HepG2 (cell line): ENCODE results near the gene C16orf86. TPM values are rescaled to one million over a fixed set of nuclear protein-coding genes. Genes with fewer than 3 reads are reported as not detected.

ENCODE experiments used
- CAMTA2 ChIP-seq: sonication (generic); formaldehyde crosslinking; IDR thresholded peaks from 2 replicates; pipeline ENCODE4 v1.4.0; 2020; ENCODE audit warnings: mild to moderate bottlenecking, missing genetic modification reagents, borderline replicate concordance
- DR1 ChIP-seq: sonication (generic); formaldehyde crosslinking; IDR thresholded peaks from 2 replicates; pipeline ENCODE4 v1.8.0; 2021; ENCODE audit warnings: mild to moderate bottlenecking, missing genetic modification reagents, inconsistent platforms
- GLI4 ChIP-seq: sonication (generic); formaldehyde crosslinking; IDR thresholded peaks from 2 replicates; pipeline ENCODE4 v1.5.1; 2020; ENCODE audit warnings: missing genetic modification reagents, mild to moderate bottlenecking, moderate library complexity, borderline replicate concordance
- HDAC1 ChIP-seq: sonication (generic); formaldehyde crosslinking; IDR thresholded peaks from 2 replicates; pipeline ENCODE4 v1.5.1; 2020; ENCODE audit warnings: mild to moderate bottlenecking, missing genetic modification reagents
- RBM22 ChIP-seq: fragments of 200-400 bp; formaldehyde crosslinking; optimal IDR thresholded peaks from 2 replicates; pipeline ENCODE3; 2017; ENCODE audit warnings: mild to moderate bottlenecking, low read length, moderate library complexity
- SP4 ChIP-seq: sonication (generic); formaldehyde crosslinking; IDR thresholded peaks from 2 replicates; pipeline ENCODE4 v1.8.1; 2023; ENCODE audit warnings: mild to moderate bottlenecking, missing genetic modification reagents
- ZFP36L1 ChIP-seq: sonication (generic); formaldehyde crosslinking; IDR thresholded peaks from 2 replicates; pipeline ENCODE4 v1.8.0; 2022; ENCODE audit warnings: mild to moderate bottlenecking, missing genetic modification reagents, moderate library complexity
- ZMYM3 ChIP-seq: sonication (generic); formaldehyde crosslinking; IDR thresholded peaks from 2 replicates; pipeline ENCODE4 v1.5.1; 2020; ENCODE audit warnings: mild to moderate bottlenecking, missing genetic modification reagents
- ZNF207 ChIP-seq: fragments of 450-650 bp; IDR thresholded peaks from 2 replicates; pipeline ENCODE4 v1.6.1; 2016; ENCODE audit warnings: antibody characterized with exemption, borderline replicate concordance
- ZNF296 ChIP-seq: sonication (generic); formaldehyde crosslinking; conservative IDR thresholded peaks from 2 replicates; pipeline ENCODE4 v1.5.0; 2020; ENCODE audit warnings: mild to moderate bottlenecking, missing genetic modification reagents
- ZNF354B ChIP-seq: sonication (generic); formaldehyde crosslinking; IDR thresholded peaks from 2 replicates; pipeline ENCODE4 v1.8.0; 2022; ENCODE audit warnings: mild to moderate bottlenecking, missing genetic modification reagents
- ZNF367 ChIP-seq: sonication (generic); formaldehyde crosslinking; IDR thresholded peaks from 2 replicates; pipeline ENCODE4 v1.4.0; 2020; ENCODE audit warnings: missing genetic modification reagents, borderline replicate concordance
- ZNF446 ChIP-seq: sonication (generic); formaldehyde crosslinking; IDR thresholded peaks from 2 replicates; pipeline ENCODE4 v1.5.0; 2020; ENCODE audit warnings: mild to moderate bottlenecking, missing genetic modification reagents
- ZSCAN31 ChIP-seq: sonication (generic); formaldehyde crosslinking; IDR thresholded peaks from 2 replicates; pipeline ENCODE4 v1.5.0; 2020; ENCODE audit warnings: low read depth, mild to moderate bottlenecking, missing genetic modification reagents
- polyA plus RNA-seq, 8 experiments: library from polyadenylated mRNA; depleted of rRNA in 3 of 8; stranded (reverse) in 7 of 8; unstranded in 1 of 8; fragments of >200 nt; fragmentation: Illumina TruSeq in 4 of 8; extraction: Trizol in 4 of 8; gene quantifications; 2 replicates each; pipeline versions ENCODE4 v1.2.1 to v1.2.3, GENCODE V29; 2011 to 2016; ENCODE audit warnings: low read depth in 4 of 8, missing spikeins in 1 of 8, mixed read lengths in 1 of 8; ENCODE audit not compliant: insufficient read depth in 1 of 8
- total RNA-seq, 5 experiments: library from RNA; depleted of rRNA; stranded (reverse); fragments of >200 nt; fragmentation: Illumina TruSeq; extraction: Trizol; gene quantifications; 2 replicates each; pipeline ENCODE4 v1.2.3, GENCODE V29; 2016; ENCODE audit warnings: low read depth in 1 of 5
- TF ChIP-seq, protein P1 (sequence below): sonication (generic); formaldehyde crosslinking; conservative IDR thresholded peaks from 2 replicates; pipeline ENCODE4 v1.8.1; 2023; ENCODE audit warnings: missing genetic modification reagents
- TF ChIP-seq, protein P2 (sequence below): sonication (generic); formaldehyde crosslinking; IDR thresholded peaks from 2 replicates; pipeline ENCODE4 v1.4.0; 2020; ENCODE audit warnings: mild to moderate bottlenecking, missing genetic modification reagents, borderline replicate concordance

Gene C16orf86
- total and polyA plus RNA-seq, 2 of the 13 experiments (the other 11 are each of a cell fraction or from before 2014, with no cell fraction given), result 1.5 to 3.1 TPM

DNA sequence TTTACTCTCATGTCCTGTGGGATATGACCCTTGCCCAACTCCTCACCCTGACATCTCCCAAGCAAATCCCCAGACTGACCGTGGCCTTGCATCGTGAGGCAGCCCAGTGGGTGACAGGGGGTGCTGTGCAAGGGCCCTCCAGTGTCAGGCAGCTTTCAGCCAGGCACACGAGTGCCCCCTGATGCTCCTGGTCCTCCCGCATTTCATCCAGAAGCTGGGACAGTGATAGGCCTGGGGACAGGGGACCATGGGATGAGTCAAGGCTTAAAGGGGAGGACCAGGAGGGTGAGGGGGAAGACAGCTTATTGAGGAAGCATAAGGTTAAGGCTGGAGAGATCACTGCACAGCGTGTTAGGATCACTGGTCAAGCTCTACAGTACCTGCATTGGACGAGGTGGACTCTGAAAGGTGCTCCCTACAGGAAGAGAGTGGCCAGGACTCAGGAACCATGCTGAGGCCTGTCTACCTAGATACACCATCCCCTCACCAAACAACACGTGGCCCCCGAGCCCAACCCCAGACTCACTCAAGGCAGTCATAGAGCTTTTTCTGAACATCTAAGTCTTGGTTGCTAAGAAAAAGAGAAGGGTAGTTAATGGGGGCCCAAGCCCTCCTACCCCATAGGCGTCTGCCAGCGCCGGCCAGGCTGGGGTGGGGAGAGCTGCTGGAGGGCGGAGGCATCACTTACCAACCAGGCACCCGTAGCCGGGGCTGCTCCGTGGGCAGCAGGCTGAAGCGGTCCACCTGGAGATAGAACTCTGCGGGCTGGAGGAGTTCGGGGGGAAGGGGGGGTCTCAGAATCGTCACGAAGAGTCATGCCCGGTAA, 7.6 kb upstream of the C16orf86 start (continued):
- TF ChIP-seq CAMTA2 (CRISPR knock-in tag) (no peak), ZFP36L1 (no peak), RBM22 (no peak), DR1 (no peak), HDAC1 (CRISPR knock-in tag) (no peak), SP4 (0 out of 2 replicates have a peak, but pooled peaks have one; percentile 16), ZNF354B (CRISPR knock-in tag) (no peak), ZNF296 (CRISPR knock-in tag) (no peak), ZNF207 (no peak), ZMYM3 (no peak), GLI4 (no peak), ZNF446 (no peak), ZSCAN31 (no peak), ZNF367 (CRISPR knock-in tag) (no peak)
- TF ChIP-seq, protein P1, sequence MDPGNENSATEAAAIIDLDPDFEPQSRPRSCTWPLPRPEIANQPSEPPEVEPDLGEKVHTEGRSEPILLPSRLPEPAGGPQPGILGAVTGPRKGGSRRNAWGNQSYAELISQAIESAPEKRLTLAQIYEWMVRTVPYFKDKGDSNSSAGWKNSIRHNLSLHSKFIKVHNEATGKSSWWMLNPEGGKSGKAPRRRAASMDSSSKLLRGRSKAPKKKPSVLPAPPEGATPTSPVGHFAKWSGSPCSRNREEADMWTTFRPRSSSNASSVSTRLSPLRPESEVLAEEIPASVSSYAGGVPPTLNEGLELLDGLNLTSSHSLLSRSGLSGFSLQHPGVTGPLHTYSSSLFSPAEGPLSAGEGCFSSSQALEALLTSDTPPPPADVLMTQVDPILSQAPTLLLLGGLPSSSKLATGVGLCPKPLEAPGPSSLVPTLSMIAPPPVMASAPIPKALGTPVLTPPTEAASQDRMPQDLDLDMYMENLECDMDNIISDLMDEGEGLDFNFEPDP, result 0 out of 2 replicates have a peak, but pooled peaks have one; percentile 21
- TF ChIP-seq, protein P2, sequence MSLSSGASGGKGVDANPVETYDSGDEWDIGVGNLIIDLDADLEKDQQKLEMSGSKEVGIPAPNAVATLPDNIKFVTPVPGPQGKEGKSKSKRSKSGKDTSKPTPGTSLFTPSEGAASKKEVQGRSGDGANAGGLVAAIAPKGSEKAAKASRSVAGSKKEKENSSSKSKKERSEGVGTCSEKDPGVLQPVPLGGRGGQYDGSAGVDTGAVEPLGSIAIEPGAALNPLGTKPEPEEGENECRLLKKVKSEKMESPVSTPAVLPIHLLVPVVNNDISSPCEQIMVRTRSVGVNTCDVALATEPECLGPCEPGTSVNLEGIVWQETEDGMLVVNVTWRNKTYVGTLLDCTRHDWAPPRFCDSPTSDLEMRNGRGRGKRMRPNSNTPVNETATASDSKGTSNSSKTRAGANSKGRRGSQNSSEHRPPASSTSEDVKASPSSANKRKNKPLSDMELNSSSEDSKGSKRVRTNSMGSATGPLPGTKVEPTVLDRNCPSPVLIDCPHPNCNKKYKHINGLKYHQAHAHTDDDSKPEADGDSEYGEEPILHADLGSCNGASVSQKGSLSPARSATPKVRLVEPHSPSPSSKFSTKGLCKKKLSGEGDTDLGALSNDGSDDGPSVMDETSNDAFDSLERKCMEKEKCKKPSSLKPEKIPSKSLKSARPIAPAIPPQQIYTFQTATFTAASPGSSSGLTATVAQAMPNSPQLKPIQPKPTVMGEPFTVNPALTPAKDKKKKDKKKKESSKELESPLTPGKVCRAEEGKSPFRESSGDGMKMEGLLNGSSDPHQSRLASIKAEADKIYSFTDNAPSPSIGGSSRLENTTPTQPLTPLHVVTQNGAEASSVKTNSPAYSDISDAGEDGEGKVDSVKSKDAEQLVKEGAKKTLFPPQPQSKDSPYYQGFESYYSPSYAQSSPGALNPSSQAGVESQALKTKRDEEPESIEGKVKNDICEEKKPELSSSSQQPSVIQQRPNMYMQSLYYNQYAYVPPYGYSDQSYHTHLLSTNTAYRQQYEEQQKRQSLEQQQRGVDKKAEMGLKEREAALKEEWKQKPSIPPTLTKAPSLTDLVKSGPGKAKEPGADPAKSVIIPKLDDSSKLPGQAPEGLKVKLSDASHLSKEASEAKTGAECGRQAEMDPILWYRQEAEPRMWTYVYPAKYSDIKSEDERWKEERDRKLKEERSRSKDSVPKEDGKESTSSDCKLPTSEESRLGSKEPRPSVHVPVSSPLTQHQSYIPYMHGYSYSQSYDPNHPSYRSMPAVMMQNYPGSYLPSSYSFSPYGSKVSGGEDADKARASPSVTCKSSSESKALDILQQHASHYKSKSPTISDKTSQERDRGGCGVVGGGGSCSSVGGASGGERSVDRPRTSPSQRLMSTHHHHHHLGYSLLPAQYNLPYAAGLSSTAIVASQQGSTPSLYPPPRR, result no peak
